A673 (cell line): ENCODE results near the gene ERO1B.

Experiments
- EZH2 ChIP-seq: fragments of 200-600 bp; sonication (generic); IDR thresholded peaks from 2 replicates; pipeline ENCODE4 v1.6.1; 2017; ENCODE audit warnings: borderline replicate concordance, low read depth, mild to moderate bottlenecking, mixed read lengths, antibody characterized with exemption, low read length; ENCODE audit not compliant: poor library complexity, severe bottlenecking
- TF ChIP-seq, protein P1 (sequence below): fragments of 300-800, 200-600 bp; sonication (generic); conservative IDR thresholded peaks from 2 replicates; pipeline ENCODE4 v1.5.1; 2017; ENCODE audit warnings: low read depth, mild to moderate bottlenecking, antibody characterized with exemption, low read length, moderate library complexity, mixed read lengths

DNA sequence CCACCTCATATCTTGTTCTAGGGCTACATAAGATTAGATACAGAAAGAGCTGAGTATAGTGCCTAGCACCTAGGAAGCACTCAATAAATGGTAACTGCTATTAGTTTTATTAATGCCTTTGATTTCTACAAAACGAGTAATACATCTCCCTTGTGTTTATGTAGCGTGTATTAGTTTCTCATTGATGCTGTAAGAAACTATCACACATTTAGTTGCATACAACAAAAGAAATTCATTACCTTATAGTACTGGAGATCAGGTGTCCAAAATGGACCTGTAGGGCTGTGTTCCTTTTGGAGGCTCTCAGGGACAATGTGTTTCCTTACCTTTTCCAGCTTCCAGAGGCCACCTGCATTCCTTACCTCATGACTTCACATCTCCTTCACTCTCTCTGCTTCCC is 961 bp upstream of the ERO1B start:
- TF ChIP-seq, protein P1, sequence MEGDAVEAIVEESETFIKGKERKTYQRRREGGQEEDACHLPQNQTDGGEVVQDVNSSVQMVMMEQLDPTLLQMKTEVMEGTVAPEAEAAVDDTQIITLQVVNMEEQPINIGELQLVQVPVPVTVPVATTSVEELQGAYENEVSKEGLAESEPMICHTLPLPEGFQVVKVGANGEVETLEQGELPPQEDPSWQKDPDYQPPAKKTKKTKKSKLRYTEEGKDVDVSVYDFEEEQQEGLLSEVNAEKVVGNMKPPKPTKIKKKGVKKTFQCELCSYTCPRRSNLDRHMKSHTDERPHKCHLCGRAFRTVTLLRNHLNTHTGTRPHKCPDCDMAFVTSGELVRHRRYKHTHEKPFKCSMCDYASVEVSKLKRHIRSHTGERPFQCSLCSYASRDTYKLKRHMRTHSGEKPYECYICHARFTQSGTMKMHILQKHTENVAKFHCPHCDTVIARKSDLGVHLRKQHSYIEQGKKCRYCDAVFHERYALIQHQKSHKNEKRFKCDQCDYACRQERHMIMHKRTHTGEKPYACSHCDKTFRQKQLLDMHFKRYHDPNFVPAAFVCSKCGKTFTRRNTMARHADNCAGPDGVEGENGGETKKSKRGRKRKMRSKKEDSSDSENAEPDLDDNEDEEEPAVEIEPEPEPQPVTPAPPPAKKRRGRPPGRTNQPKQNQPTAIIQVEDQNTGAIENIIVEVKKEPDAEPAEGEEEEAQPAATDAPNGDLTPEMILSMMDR, result no peak
- TF ChIP-seq EZH2, result no peak
